NCI-H187 (cell line): ENCODE results near the gene ICOS.
"Not testable (repeated sequence)": the region's sequence is repeated elsewhere in the genome, so short reads cannot be mapped to it uniquely, and the experiment has no call there.

ENCODE experiments used
- DNase-seq, 2 experiments: peaks; one replicate each; lab custom pipeline; 2025; lab: John Stamatoyannopoulos, UW

Gene ICOS

GRCh38 chr2:203918264-203918663, 18.3 kb upstream of the ICOS start:
- DNase-seq: no peak

- DNase-seq: no peak
Observed at GRCh38 chr2:203918839-203919238, 17.7 kb upstream of the ICOS start.

GRCh38 chr2:203925512-203926158, 10.9 kb upstream of the ICOS start:
- no peak for DNase-seq

GRCh38 chr2:203928849-203929248, 7.7 kb upstream of the ICOS start:
- DNase-seq: no peak

GRCh38 chr2:203931262-203931661, 5.3 kb upstream of the ICOS start:
- DNase-seq: not testable (repeated sequence)

GRCh38 chr2:203934041-203934492, 2.5 kb upstream of the ICOS start:
- no peak for DNase-seq

GRCh38 chr2:203934711-203935438, 1.7 kb upstream of the ICOS start:
- no peak for DNase-seq

GRCh38 chr2:203935568-203935967, 995 bp upstream of the ICOS start:
- no peak for DNase-seq

GRCh38 chr2:203936949-203937348, 386 bp downstream of the ICOS start:
- DNase-seq: no peak

GRCh38 chr2:203937788-203938187, 1.2 kb downstream of the ICOS start:
- no peak for DNase-seq

- no peak for DNase-seq
Observed at GRCh38 chr2:203940039-203940438, 3.5 kb downstream of the ICOS start.

GRCh38 chr2:203943493-203944382, 7.2 kb downstream of the ICOS start:
- DNase-seq: not testable (repeated sequence)

GRCh38 chr2:203948733-203949132, 12.2 kb downstream of the ICOS start:
- DNase-seq: no peak

- no peak for DNase-seq
Observed at GRCh38 chr2:203949228-203949627, 12.7 kb downstream of the ICOS start.

- DNase-seq: no peak
Observed at GRCh38 chr2:203951366-203951902, 14.9 kb downstream of the ICOS start.

GRCh38 chr2:203959265-203959664, 22.7 kb downstream of the ICOS start:
- DNase-seq: no peak

GRCh38 chr2:203959672-203960071, 23.1 kb downstream of the ICOS start:
- no peak for DNase-seq

GRCh38 chr2:203960811-203961210, 24.2 kb downstream of the ICOS start:
- no peak for DNase-seq

GRCh38 chr2:203965190-203965589, 28.6 kb downstream of the ICOS start:
- DNase-seq: not testable (repeated sequence)

- no peak for DNase-seq
Observed at GRCh38 chr2:203971251-203971650, 34.7 kb downstream of the ICOS start.

- DNase-seq: no peak
Observed at GRCh38 chr2:203972066-203972465, 35.5 kb downstream of the ICOS start.

- no peak for DNase-seq
Observed at GRCh38 chr2:203973000-203973399, 36.4 kb downstream of the ICOS start.
